NB4 (cell line): ENCODE data around the gene ADPGK.
"Not testable (repeated sequence)": the region's sequence is repeated elsewhere in the genome, so short reads cannot be mapped to it uniquely, and the experiment has no call there.

Source experiments
- CTCF ChIP-seq: IDR thresholded peaks from one replicate; pipeline ENCODE4 v1.5.1; 2012; ENCODE audit warnings: low read depth, low read length
- MYC ChIP-seq: IDR thresholded peaks from 2 replicates; pipeline ENCODE4 v1.6.1; 2011; ENCODE audit warnings: low read depth, low read length
- POLR2A ChIP-seq: IDR thresholded peaks from 2 replicates; pipeline ENCODE4 v1.6.1; 2011; ENCODE audit warnings: mild to moderate bottlenecking; ENCODE audit not compliant: insufficient read length; ENCODE audit errors: extremely low read depth

- not testable (repeated sequence) for TF ChIP-seq CTCF, MYC, POLR2A
Observed at GRCh38 chr15:72728249-72728648, 55.3 kb downstream of the ADPGK start.
